ENCODE measurements around the gene MACF1.

DNA sequence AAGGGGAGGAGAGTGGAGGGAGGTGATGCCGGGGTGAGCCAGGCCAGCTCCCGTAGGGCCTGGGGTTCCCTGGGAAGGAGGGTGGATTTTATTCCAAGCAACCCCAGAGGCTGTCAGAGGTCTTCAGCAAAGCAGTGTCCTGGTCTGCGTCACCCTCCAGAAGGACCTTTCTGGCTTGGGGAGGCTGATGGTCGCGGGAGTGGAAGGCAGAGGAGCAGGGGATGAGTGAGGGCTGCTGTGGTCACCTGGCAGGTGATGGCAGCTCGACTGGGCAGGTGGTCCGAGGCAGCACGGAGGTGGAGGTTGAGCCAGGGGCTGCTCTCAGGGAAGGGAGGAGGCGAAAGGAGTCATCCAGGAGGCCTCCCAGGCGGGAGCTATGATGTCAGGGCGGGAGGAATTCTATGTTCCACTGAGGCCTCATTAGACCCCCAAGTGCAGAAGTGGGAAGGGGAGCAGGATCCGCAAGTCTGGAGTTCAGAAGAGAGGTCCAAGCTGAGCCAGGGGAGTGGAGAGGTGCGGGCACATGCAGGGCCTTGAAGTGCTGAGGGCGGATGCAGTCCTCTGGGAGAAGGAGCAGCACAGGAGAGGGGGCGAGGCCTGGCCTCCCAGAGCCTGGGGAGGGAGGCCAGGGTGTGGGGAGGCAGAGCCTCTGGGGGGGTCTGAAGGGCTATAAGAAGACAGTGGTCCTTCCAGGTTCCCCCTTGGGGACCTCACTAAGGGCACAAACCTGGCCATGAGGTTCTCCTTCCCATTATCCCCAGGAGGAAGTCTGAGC is 320.3 kb downstream of the MACF1 start:
- TF ChIP-seq, protein P1, sequence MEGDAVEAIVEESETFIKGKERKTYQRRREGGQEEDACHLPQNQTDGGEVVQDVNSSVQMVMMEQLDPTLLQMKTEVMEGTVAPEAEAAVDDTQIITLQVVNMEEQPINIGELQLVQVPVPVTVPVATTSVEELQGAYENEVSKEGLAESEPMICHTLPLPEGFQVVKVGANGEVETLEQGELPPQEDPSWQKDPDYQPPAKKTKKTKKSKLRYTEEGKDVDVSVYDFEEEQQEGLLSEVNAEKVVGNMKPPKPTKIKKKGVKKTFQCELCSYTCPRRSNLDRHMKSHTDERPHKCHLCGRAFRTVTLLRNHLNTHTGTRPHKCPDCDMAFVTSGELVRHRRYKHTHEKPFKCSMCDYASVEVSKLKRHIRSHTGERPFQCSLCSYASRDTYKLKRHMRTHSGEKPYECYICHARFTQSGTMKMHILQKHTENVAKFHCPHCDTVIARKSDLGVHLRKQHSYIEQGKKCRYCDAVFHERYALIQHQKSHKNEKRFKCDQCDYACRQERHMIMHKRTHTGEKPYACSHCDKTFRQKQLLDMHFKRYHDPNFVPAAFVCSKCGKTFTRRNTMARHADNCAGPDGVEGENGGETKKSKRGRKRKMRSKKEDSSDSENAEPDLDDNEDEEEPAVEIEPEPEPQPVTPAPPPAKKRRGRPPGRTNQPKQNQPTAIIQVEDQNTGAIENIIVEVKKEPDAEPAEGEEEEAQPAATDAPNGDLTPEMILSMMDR (IDR thresholded peaks at IDR 0.05): no peak
- TF ChIP-seq POLR2A (IDR thresholded peaks at IDR 0.05): no peak
- no peak for TF ChIP-seq EP300 (IDR thresholded peaks at IDR 0.05)
- TF ChIP-seq POLR2AphosphoS5 (IDR thresholded peaks at IDR 0.05): no peak
